Smooth muscle cell (in vitro differentiated cells): Measurements from ENCODE around the gene PNMA3. TPM values are rescaled to one million over a fixed set of nuclear protein-coding genes. Genes with fewer than 3 reads are reported as not detected.
"Not testable (repeated sequence)": the region's sequence is repeated elsewhere in the genome, so short reads cannot be mapped to it uniquely, and the experiment has no call there.

Source experiments
- DNase-seq: peaks from one replicate; lab custom pipeline; 2025; ENCODE audit not compliant: unreplicated experiment; lab: John Stamatoyannopoulos, UW
- H2AFZ ChIP-seq: fragments of 200-600 bp; sonication (generic); 2 replicates; pipeline ENCODE4 v1.6.0; 2016; ENCODE audit warnings: antibody characterized with exemption, low read depth, mild to moderate bottlenecking
- H3F3A ChIP-seq: fragments of 200-600 bp; sonication (generic); 2 replicates; pipeline ENCODE4 v1.6.0; 2017; ENCODE audit warnings: antibody characterized with exemption, low read depth
- H3K27ac ChIP-seq: fragments of 200-600 bp; sonication (generic); 2 replicates; pipeline ENCODE4 v1.5.1; 2016; ENCODE audit warnings: low read depth, mild to moderate bottlenecking
- H3K27me3 ChIP-seq: fragments of 200-600 bp; sonication (generic); 2 replicates; pipeline ENCODE4 v1.6.1; 2016; ENCODE audit warnings: low read depth, mild to moderate bottlenecking
- H3K36me3 ChIP-seq: fragments of 200-600 bp; sonication (generic); 2 replicates; pipeline ENCODE4 v1.5.1; 2016; ENCODE audit warnings: low read depth
- H3K4me1 ChIP-seq: fragments of 200-600 bp; sonication (generic); 2 replicates; pipeline ENCODE4 v1.5.1; 2016; ENCODE audit warnings: low read depth
- H3K4me2 ChIP-seq: fragments of 200-600 bp; sonication (generic); 2 replicates; pipeline ENCODE4 v1.6.0; 2016; ENCODE audit warnings: mild to moderate bottlenecking
- H3K4me3 ChIP-seq: fragments of 200-600 bp; sonication (generic); 2 replicates; pipeline ENCODE4 v1.5.1; 2016; ENCODE audit warnings: mild to moderate bottlenecking
- H3K79me2 ChIP-seq: fragments of 200-600 bp; sonication (generic); 2 replicates; pipeline ENCODE4 v1.6.0; 2016; ENCODE audit warnings: low read depth, mild to moderate bottlenecking
- H3K9ac ChIP-seq: fragments of 200-600 bp; sonication (generic); 2 replicates; pipeline ENCODE4 v1.6.0; 2016; ENCODE audit warnings: low read depth
- H3K9me3 ChIP-seq: fragments of 200-600 bp; sonication (generic); replicated peaks from 2 replicates; pipeline ENCODE4 v1.5.1; 2016; ENCODE audit warnings: low read depth
- H4K20me1 ChIP-seq: fragments of 200-600 bp; sonication (generic); 2 replicates; pipeline ENCODE4 v1.6.0; 2016; ENCODE audit warnings: low read depth
- WGBS: methylation state at CpG from one replicate; pipeline ENCODE4 v1.1.7; 2016; ENCODE audit warnings: low lambda C conversion rate; 5-methylcytosine and 5-hydroxymethylcytosine counted together
- polyA plus RNA-seq: library from polyadenylated mRNA; unstranded; fragments of >200 nt; fragmentation: Nextera tagmentation; extraction: Ambion mirVana; gene quantifications from 2 replicates; pipeline ENCODE4 v1.2.1, GENCODE V29; 2016
- total RNA-seq: library from RNA; depleted of rRNA; stranded (reverse); fragments of >200 nt; gene quantifications from 2 replicates; pipeline ENCODE4 v1.2.3, GENCODE V29; 2014
- TF ChIP-seq, protein P1 (sequence below): fragments of 200-600 bp; sonication (generic); IDR thresholded peaks from 2 replicates; pipeline ENCODE4 v1.5.1; 2017; ENCODE audit warnings: borderline replicate concordance, mild to moderate bottlenecking, antibody characterized with exemption; ENCODE audit not compliant: insufficient read depth, poor library complexity, severe bottlenecking

PNMA3 gene
- total and polyA plus RNA-seq, 2 experiments from 2014 or later = 1.1 to 6.0 TPM

DNA sequence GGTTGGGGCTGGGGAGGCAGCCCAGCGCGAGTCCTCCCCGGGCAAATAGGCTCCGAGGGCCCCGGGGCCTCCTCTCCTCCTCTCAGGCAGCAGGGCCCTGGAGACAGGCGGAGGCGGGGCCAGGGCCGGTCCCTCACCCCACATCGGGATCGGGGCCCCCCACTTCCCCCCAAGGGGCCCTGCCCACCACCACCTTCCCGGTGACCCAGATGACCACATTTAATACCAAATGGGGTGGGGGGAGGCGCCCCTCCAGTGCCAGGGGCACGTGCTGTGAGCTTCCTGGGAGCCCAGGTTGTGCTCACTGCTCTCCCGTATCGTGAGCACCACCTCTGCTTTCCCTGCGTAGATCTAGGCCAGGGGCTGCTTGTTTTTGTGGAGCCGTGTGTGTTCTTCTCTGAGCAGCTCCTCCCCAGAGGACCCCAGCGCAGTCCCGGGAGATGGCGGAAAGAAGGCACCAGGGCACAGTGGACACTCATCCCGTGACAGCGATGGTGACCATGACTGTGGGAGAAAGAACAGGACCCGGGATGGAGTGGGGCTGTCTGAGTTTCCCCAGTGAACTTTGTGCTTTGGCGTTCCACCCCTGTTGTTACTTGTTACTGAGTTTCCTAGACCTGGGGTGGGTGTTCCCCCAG, 18.1 kb downstream of the PNMA3 start:
- no peaks in the 10 kb centered on the region for H4K20me1 ChIP-seq
- H3K4me2 ChIP-seq = no peak overlapping the region
- H3K79me2 ChIP-seq = no peaks in the 10 kb centered on the region
- no peak overlapping the region for H3K4me3 ChIP-seq
- no peaks in the 10 kb centered on the region for H3K36me3 ChIP-seq
- H3F3A ChIP-seq = no peaks in the 10 kb centered on the region
- no peaks in the 10 kb centered on the region for H3K9me3 ChIP-seq
- H3K4me1 ChIP-seq = no peaks in the 10 kb centered on the region
- H3K27ac ChIP-seq = no peak overlapping the region
- H3K27me3 ChIP-seq = no peaks in the 10 kb centered on the region
- no peak overlapping the region for H3K9ac ChIP-seq
- no peak for DNase-seq
- TF ChIP-seq, protein P1, sequence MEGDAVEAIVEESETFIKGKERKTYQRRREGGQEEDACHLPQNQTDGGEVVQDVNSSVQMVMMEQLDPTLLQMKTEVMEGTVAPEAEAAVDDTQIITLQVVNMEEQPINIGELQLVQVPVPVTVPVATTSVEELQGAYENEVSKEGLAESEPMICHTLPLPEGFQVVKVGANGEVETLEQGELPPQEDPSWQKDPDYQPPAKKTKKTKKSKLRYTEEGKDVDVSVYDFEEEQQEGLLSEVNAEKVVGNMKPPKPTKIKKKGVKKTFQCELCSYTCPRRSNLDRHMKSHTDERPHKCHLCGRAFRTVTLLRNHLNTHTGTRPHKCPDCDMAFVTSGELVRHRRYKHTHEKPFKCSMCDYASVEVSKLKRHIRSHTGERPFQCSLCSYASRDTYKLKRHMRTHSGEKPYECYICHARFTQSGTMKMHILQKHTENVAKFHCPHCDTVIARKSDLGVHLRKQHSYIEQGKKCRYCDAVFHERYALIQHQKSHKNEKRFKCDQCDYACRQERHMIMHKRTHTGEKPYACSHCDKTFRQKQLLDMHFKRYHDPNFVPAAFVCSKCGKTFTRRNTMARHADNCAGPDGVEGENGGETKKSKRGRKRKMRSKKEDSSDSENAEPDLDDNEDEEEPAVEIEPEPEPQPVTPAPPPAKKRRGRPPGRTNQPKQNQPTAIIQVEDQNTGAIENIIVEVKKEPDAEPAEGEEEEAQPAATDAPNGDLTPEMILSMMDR = no peak
- no peak overlapping the region for H2AFZ ChIP-seq
- 86% methylated on average over 9 of the region's 24 CpGs for WGBS

DNA sequence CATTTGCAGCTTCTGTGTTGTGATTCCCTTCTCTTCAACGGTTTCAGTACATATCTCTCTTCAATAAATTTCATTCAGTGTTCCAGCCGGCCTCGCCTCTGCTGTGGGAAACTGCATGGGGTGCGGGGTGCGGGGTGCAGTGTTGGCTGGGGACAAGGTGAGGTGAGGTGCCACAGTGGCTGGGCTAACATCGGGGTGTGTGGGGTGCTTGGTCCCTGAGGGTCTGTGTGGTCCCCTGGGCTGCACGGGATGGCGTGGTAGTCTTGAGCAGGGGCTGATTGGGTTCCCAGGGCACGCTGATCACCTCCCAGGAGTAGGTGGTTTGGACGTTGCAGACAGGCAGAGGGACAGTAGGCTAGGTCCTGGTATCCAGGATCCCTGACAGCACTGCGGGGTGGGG, 18.7 kb downstream of the PNMA3 start:
- no peaks in the 10 kb centered on the region for H3K36me3 ChIP-seq
- H2AFZ ChIP-seq = no peak overlapping the region
- H3K27ac ChIP-seq = no peak overlapping the region
- no peaks in the 10 kb centered on the region for H3K27me3 ChIP-seq
- 89% methylated on average over 10 of the region's 11 CpGs for WGBS
- no peak overlapping the region for H3K9ac ChIP-seq
- H3F3A ChIP-seq = no peaks in the 10 kb centered on the region
- DNase-seq = no peak
- H3K79me2 ChIP-seq = no peaks in the 10 kb centered on the region
- no peaks in the 10 kb centered on the region for H3K4me1 ChIP-seq
- H3K4me2 ChIP-seq = no peak overlapping the region
- no peaks in the 10 kb centered on the region for H4K20me1 ChIP-seq
- TF ChIP-seq, protein P1 = no peak
- H3K4me3 ChIP-seq = no peak overlapping the region
- no peaks in the 10 kb centered on the region for H3K9me3 ChIP-seq

DNA sequence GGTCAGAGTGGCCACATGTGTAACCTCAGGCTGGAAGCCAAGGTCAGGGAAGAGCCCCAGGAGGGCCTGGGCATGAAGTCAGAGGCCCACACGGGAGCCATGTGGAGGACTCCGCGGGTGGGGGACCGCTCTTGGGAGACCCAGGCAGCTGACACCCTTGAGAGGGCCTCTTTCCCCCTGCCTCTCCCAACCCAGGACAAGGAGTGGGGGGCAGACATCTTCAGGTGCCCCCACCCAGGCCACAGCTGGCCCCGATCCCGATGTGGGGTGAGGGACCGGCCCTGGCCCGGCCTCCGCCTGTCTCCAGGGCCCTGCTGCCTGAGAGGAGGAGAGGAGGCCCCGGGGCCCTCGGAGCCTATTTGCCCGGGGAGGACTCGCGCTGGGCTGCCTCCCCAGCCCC, 19.1 kb downstream of the PNMA3 start:
- no peak overlapping the region for H3K27ac ChIP-seq
- H3K79me2 ChIP-seq = no peaks in the 10 kb centered on the region
- no peak overlapping the region for H3K9ac ChIP-seq
- no peaks in the 10 kb centered on the region for H3K4me1 ChIP-seq
- no peaks in the 10 kb centered on the region for H4K20me1 ChIP-seq
- H2AFZ ChIP-seq = no peak overlapping the region
- H3K9me3 ChIP-seq = no peaks in the 10 kb centered on the region
- no peak overlapping the region for H3K4me3 ChIP-seq
- TF ChIP-seq, protein P1 = no peak
- no peaks in the 10 kb centered on the region for H3K36me3 ChIP-seq
- H3K27me3 ChIP-seq = no peaks in the 10 kb centered on the region
- WGBS = 98% methylated on average over 14 of the region's 14 CpGs
- no peak overlapping the region for H3K4me2 ChIP-seq
- H3F3A ChIP-seq = no peaks in the 10 kb centered on the region
- no peak for DNase-seq

DNA sequence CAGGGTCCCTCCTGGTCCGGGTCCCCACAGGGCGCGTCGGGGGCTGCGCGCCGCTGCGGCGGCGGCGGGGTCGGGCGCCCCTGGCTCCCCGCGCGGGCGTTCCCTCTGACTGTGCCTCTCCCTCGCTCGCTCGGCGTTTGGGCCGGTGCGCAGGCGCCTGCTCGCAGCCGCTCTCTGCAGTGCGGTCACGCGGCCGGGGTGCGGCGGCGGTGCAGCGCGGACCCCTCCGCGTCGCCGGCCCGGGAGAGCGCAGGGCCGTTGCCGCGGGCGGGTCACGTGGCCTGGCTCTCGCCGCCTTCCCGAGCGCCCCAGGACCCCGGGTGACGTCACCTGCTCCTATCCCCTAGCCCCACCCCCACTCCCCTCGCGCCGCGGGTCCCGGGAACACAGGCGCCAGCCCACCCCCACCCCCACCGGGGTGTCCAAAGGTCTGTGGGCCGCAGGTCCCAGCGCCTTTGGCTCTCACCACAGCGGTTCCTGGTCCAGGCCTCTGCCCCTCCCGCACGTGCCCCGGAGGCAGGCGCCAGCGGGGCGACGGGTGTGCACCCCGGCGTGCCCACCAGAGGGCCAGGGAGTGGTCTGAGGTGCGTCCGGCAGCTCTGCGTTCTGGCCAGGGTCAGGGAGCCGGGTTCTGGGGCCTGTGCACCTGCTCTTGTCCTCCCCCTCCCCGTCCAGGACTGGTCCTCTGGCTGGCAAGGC, 21.3 kb downstream of the PNMA3 start:
- H3K79me2 ChIP-seq, H3K4me3 ChIP-seq, H3K4me2 ChIP-seq, H3K9me3 ChIP-seq, H4K20me1 ChIP-seq, H3K27ac ChIP-seq, H3F3A ChIP-seq, H2AFZ ChIP-seq, H3K36me3 ChIP-seq, H3K9ac ChIP-seq, DNase-seq, H3K27me3 ChIP-seq, H3K4me1 ChIP-seq: not testable (repeated sequence)
- no CpG with 5 or more reads among the region's 76 CpGs for WGBS

DNA sequence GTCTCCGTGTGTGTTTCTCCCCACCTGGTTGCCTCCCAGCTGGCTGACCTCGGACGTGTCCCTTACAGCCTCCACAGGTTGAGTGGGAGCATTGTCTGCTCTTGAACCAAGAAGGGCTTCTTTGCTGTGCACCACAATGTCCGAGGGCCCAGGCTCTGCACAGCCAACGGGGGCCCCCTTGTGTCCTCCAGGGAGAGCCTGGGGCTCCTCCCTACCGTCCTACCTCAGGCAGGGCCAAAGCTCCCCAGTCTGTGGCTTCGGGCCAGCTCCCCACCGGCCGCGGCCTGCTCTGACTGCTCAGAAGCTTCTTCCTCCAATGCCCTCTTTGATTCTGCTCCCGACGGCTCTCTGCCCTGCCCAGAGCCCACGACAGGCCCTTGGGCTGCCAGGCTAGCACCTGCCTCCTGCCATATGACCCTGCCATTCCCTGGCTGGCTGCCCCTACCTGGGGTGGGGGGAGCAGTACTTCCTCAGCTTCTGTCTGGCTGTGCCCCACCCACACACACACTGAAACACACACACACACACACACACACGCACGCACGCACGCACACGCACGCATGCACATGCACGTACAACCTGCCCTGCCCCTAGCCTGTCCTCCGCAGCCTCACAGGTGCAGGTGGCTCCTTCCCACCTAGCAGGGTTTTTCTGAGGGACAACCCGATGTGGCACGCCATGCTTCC, 27.1 kb downstream of the PNMA3 start:
- H3K36me3 ChIP-seq, H3K9me3 ChIP-seq, H3K27ac ChIP-seq, H3K4me2 ChIP-seq, H4K20me1 ChIP-seq, H2AFZ ChIP-seq, DNase-seq, H3K79me2 ChIP-seq, H3K27me3 ChIP-seq, H3K4me3 ChIP-seq, H3F3A ChIP-seq, H3K4me1 ChIP-seq, H3K9ac ChIP-seq: not testable (repeated sequence)
- 85% methylated on average over 11 of the region's 23 CpGs for WGBS
